ENCODE results near the gene NCKAP5. TPM values are rescaled to one million over a fixed set of nuclear protein-coding genes. Genes with fewer than 3 reads are reported as not detected.

The NCKAP5 gene
- total RNA-seq, 1 donor from 2014 or later = 7.4 TPM

GRCh38 chr2:132733094-132733493, 835.2 kb downstream of the NCKAP5 start:
- Mint-ChIP-seq H3K27me3 (ENCODE audit: unreplicated experiment) (no peaks in the 10 kb centered on the region), H3K36me3 (ENCODE audit: low read depth, unreplicated experiment) (no peaks in the 10 kb centered on the region), H3K9me3 (ENCODE audit: unreplicated experiment) (no peaks in the 10 kb centered on the region), H3K27ac (ENCODE audit: unreplicated experiment) (no peak overlapping the region), H3K4me3 (ENCODE audit: unreplicated experiment) (no peak overlapping the region), H3K4me1 (ENCODE audit: unreplicated experiment) (no peaks in the 10 kb centered on the region)
- no peak for DNase-seq (ENCODE audit: low spot score)
- no peak for TF ChIP-seq CTCF (IDR thresholded peaks at IDR 0.05; ENCODE audit: unreplicated experiment)

GRCh38 chr2:132732694-132733093, 835.6 kb downstream of the NCKAP5 start:
- Mint-ChIP-seq H3K4me3 (ENCODE audit: unreplicated experiment) (no peak overlapping the region), H3K27me3 (ENCODE audit: unreplicated experiment) (no peaks in the 10 kb centered on the region), H3K36me3 (ENCODE audit: low read depth, unreplicated experiment) (no peaks in the 10 kb centered on the region), H3K9me3 (ENCODE audit: unreplicated experiment) (no peaks in the 10 kb centered on the region), H3K27ac (ENCODE audit: unreplicated experiment) (no peak overlapping the region), H3K4me1 (ENCODE audit: unreplicated experiment) (no peaks in the 10 kb centered on the region)
- TF ChIP-seq CTCF (IDR thresholded peaks at IDR 0.05; ENCODE audit: unreplicated experiment) = no peak
- DNase-seq (ENCODE audit: low spot score) = no peak

DNA sequence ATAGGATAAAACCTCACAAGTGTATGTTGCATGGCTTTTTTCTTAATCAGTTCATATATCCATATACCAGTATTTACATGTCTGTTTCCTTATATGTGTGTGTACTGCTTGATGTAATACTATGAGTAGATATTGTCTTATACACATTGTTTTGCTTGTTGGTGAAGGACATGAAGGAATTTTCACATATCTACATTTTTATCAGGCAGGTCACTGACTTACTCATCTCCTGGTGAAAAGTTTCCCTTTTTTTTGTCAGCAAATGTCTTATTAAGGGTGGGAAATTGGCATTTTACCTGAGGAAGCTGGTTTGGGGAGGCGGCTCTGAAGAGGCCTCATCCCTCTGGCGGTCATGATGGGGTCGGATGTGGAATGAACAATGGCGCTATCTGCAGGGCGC, 836.8 kb downstream of the NCKAP5 start:
- H3K9me3 Mint-ChIP-seq (ENCODE audit: unreplicated experiment) = no peaks in the 10 kb centered on the region
- no peaks in the 10 kb centered on the region for H3K36me3 Mint-ChIP-seq (ENCODE audit: low read depth, unreplicated experiment)
- no peak overlapping the region for H3K4me3 Mint-ChIP-seq (ENCODE audit: unreplicated experiment)
- no peak overlapping the region for H3K27ac Mint-ChIP-seq (ENCODE audit: unreplicated experiment)
- DNase-seq (ENCODE audit: low spot score) = no peak
- no peaks in the 10 kb centered on the region for H3K27me3 Mint-ChIP-seq (ENCODE audit: unreplicated experiment)
- no peak for TF ChIP-seq CTCF (IDR thresholded peaks at IDR 0.05; ENCODE audit: unreplicated experiment)
- H3K4me1 Mint-ChIP-seq (ENCODE audit: unreplicated experiment) = no peaks in the 10 kb centered on the region

GRCh38 chr2:132730611-132731010, 837.7 kb downstream of the NCKAP5 start:
- no peaks in the 10 kb centered on the region for H3K36me3 Mint-ChIP-seq (ENCODE audit: low read depth, unreplicated experiment)
- no peak overlapping the region for H3K27ac Mint-ChIP-seq (ENCODE audit: unreplicated experiment)
- H3K27me3 Mint-ChIP-seq (ENCODE audit: unreplicated experiment) = no peaks in the 10 kb centered on the region
- H3K9me3 Mint-ChIP-seq (ENCODE audit: unreplicated experiment) = no peaks in the 10 kb centered on the region
- no peak for DNase-seq (ENCODE audit: low spot score)
- H3K4me1 Mint-ChIP-seq (ENCODE audit: unreplicated experiment) = no peaks in the 10 kb centered on the region
- TF ChIP-seq CTCF (IDR thresholded peaks at IDR 0.05; ENCODE audit: unreplicated experiment) = no peak
- H3K4me3 Mint-ChIP-seq (ENCODE audit: unreplicated experiment) = no peak overlapping the region

- no peaks in the 10 kb centered on the region for H3K27me3 Mint-ChIP-seq (ENCODE audit: unreplicated experiment)
- no peaks in the 10 kb centered on the region for H3K36me3 Mint-ChIP-seq (ENCODE audit: low read depth, unreplicated experiment)
- no peak for TF ChIP-seq CTCF (IDR thresholded peaks at IDR 0.05; ENCODE audit: unreplicated experiment)
- no peaks in the 10 kb centered on the region for H3K4me1 Mint-ChIP-seq (ENCODE audit: unreplicated experiment)
- H3K9me3 Mint-ChIP-seq (ENCODE audit: unreplicated experiment) = no peaks in the 10 kb centered on the region
- H3K27ac Mint-ChIP-seq (ENCODE audit: unreplicated experiment) = no peak overlapping the region
- H3K4me3 Mint-ChIP-seq (ENCODE audit: unreplicated experiment) = no peak overlapping the region
- DNase-seq (ENCODE audit: low spot score) = no peak
Observed at GRCh38 chr2:132729522-132729921, 838.7 kb downstream of the NCKAP5 start.
